WERI-Rb-1 (cell line): Measurements from ENCODE around the gene TPGS1.

Experiments
- DNase-seq: peaks from one replicate; pipeline ENCODE4 v3.0.0-alpha.2; 2020
- H3K27ac ChIP-seq: fragments of 250-450 bp; sonication (Bioruptor Pico); 2 replicates; pipeline ENCODE4 v1.5.1; 2020; ENCODE audit warnings: mild to moderate bottlenecking, moderate library complexity
- H3K27me3 ChIP-seq: fragments of 250-450 bp; sonication (Bioruptor Pico); 2 replicates; pipeline ENCODE4 v1.5.1; 2021; ENCODE audit warnings: mild to moderate bottlenecking, low read depth, moderate library complexity; ENCODE audit not compliant: insufficient read depth, severe bottlenecking
- H3K36me3 ChIP-seq: fragments of 250-450 bp; sonication (Bioruptor Pico); 2 replicates; pipeline ENCODE4 v1.5.1; 2020; ENCODE audit warnings: mild to moderate bottlenecking, moderate library complexity
- H3K4me3 ChIP-seq: 2 replicates; pipeline ENCODE4 v1.5.1; 2011; ENCODE audit warnings: low read depth, mild to moderate bottlenecking, control low read depth, low read length
- H3K9me3 ChIP-seq: fragments of 250-450 bp; sonication (Bioruptor Pico); 2 replicates; pipeline ENCODE4 v1.5.1; 2021; ENCODE audit warnings: mild to moderate bottlenecking, moderate library complexity; ENCODE audit not compliant: severe bottlenecking
- TF ChIP-seq, protein P1 (sequence below): IDR thresholded peaks from 2 replicates; pipeline ENCODE4 v1.5.1; 2011; ENCODE audit warnings: low read depth, mild to moderate bottlenecking, control low read depth, inconsistent platforms, low read length

The TPGS1 gene

GRCh38 chr19:482186-483041, 24.9 kb upstream of the TPGS1 start:
- TF ChIP-seq, protein P1, sequence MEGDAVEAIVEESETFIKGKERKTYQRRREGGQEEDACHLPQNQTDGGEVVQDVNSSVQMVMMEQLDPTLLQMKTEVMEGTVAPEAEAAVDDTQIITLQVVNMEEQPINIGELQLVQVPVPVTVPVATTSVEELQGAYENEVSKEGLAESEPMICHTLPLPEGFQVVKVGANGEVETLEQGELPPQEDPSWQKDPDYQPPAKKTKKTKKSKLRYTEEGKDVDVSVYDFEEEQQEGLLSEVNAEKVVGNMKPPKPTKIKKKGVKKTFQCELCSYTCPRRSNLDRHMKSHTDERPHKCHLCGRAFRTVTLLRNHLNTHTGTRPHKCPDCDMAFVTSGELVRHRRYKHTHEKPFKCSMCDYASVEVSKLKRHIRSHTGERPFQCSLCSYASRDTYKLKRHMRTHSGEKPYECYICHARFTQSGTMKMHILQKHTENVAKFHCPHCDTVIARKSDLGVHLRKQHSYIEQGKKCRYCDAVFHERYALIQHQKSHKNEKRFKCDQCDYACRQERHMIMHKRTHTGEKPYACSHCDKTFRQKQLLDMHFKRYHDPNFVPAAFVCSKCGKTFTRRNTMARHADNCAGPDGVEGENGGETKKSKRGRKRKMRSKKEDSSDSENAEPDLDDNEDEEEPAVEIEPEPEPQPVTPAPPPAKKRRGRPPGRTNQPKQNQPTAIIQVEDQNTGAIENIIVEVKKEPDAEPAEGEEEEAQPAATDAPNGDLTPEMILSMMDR: no peak
- no peak for DNase-seq
- Histone ChIP-seq H3K36me3 (no peaks in the 10 kb centered on the region), H3K27ac (no peak overlapping the region), H3K27me3 (peaks cover 3% of the 10 kb centered on the region), H3K9me3 (no peaks in the 10 kb centered on the region), H3K4me3 (no peak overlapping the region)

- DNase-seq: no peak
- H3K36me3 ChIP-seq: peaks cover under 1% of the 10 kb centered on the region; the same call in 1 of the 2 replicates
- no peaks in the 10 kb centered on the region for H3K9me3 ChIP-seq
- TF ChIP-seq, protein P1: no peak
- H3K27ac ChIP-seq: no peak overlapping the region
- H3K27me3 ChIP-seq: peaks cover 3% of the 10 kb centered on the region
- H3K4me3 ChIP-seq: no peak overlapping the region
These were observed 23.8 kb upstream of the TPGS1 start for GRCh38 chr19:483332-484072.

GRCh38 chr19:484494-484893, 22.8 kb upstream of the TPGS1 start:
- TF ChIP-seq, protein P1: no peak
- no peak for DNase-seq

DNA sequence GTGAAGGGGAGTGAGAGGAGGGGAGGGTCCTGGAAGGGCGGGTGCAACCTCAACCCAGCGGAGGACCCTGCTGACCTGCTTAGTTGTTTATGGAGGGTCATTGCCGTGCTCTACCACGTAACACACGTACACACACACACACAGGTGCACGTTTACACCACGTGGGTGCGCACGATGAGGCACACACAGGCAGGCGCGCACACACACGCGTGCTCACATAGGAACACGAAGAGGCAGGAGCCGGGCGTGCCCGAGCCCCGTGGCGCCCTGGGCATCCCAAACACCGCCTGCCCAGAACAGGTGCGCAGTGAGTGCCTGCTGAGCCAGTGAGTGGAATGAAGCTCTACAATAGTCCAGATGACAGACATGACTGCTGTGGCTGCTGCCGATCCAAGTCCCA, 22.2 kb upstream of the TPGS1 start:
- no peak for DNase-seq
- Histone ChIP-seq H3K27me3 (peaks cover 3% of the 10 kb centered on the region), H3K27ac (no peak overlapping the region), H3K36me3 (peaks cover 3% of the 10 kb centered on the region; the same call in 1 of the 2 replicates), H3K9me3 (no peaks in the 10 kb centered on the region), H3K4me3 (no peak overlapping the region)
- TF ChIP-seq, protein P1: no peak

More at GRCh38 chr19:484494-484893, 22.8 kb upstream of the TPGS1 start:
- H3K4me3 ChIP-seq: no peak overlapping the region
- H3K9me3 ChIP-seq: no peaks in the 10 kb centered on the region
- H3K36me3 ChIP-seq: peaks cover 3% of the 10 kb centered on the region; the same call in 1 of the 2 replicates
- peaks cover 3% of the 10 kb centered on the region for H3K27me3 ChIP-seq
- H3K27ac ChIP-seq: no peak overlapping the region

- no peaks in the 10 kb centered on the region for H3K9me3 ChIP-seq
- peaks cover 3% of the 10 kb centered on the region for H3K27me3 ChIP-seq
- H3K27ac ChIP-seq: no peak overlapping the region
- no peak overlapping the region for H3K4me3 ChIP-seq
- peaks cover 3% of the 10 kb centered on the region; the same call in 1 of the 2 replicates for H3K36me3 ChIP-seq
- TF ChIP-seq, protein P1: no peak
- no peak for DNase-seq
These were observed 21.6 kb upstream of the TPGS1 start for GRCh38 chr19:485583-486236.
